ENCODE measurements around the gene TMEM184C. TPM values are rescaled to one million over a fixed set of nuclear protein-coding genes. Genes with fewer than 3 reads are reported as not detected.

Gene TMEM184C
- total RNA-seq, 1 donor from 2014 or later, result 34.7 TPM

GRCh38 chr4:147578593-147578992 lies 38.6 kb upstream of the TMEM184C start:
- peaks cover 12% of the 10 kb centered on the region for H3K36me3 Mint-ChIP-seq
- H3K9me3 Mint-ChIP-seq, result peaks cover 9% of the 10 kb centered on the region
- no peak for TF ChIP-seq CTCF (IDR thresholded peaks at IDR 0.05; ENCODE audit: unreplicated experiment)
- no peaks in the 10 kb centered on the region for H3K27me3 Mint-ChIP-seq (ENCODE audit: low read depth)
- DNase-seq (ENCODE audit: low spot score in 2 of 2, unreplicated experiment in 2 of 2), result no peak
- H3K27ac Mint-ChIP-seq, result no peak overlapping the region
- H3K4me3 Mint-ChIP-seq, result no peak overlapping the region
- H3K4me1 Mint-ChIP-seq, result peaks cover 12% of the 10 kb centered on the region

- peaks cover 24% of the 10 kb centered on the region for H3K36me3 Mint-ChIP-seq
- H3K9me3 Mint-ChIP-seq, result peaks cover 22% of the 10 kb centered on the region
- peaks cover 12% of the 10 kb centered on the region for H3K4me1 Mint-ChIP-seq
- H3K27me3 Mint-ChIP-seq (ENCODE audit: low read depth), result no peaks in the 10 kb centered on the region
- H3K27ac Mint-ChIP-seq, result no peak overlapping the region
- DNase-seq (ENCODE audit: low spot score in 2 of 2, unreplicated experiment in 2 of 2), result no peak
- no peak overlapping the region for H3K4me3 Mint-ChIP-seq
- TF ChIP-seq CTCF (IDR thresholded peaks at IDR 0.05; ENCODE audit: unreplicated experiment), result no peak
Measured at GRCh38 chr4:147580396-147580795, 36.8 kb upstream of the TMEM184C start.

GRCh38 chr4:147581606-147582350 lies 35.4 kb upstream of the TMEM184C start:
- H3K4me3 Mint-ChIP-seq, result no peak overlapping the region
- no peak for DNase-seq (ENCODE audit: low spot score in 2 of 2, unreplicated experiment in 2 of 2)
- TF ChIP-seq CTCF (IDR thresholded peaks at IDR 0.05; ENCODE audit: unreplicated experiment), result no peak
- H3K27me3 Mint-ChIP-seq (ENCODE audit: low read depth), result no peaks in the 10 kb centered on the region
- peak overlapping the region; percentile 80 for H3K27ac Mint-ChIP-seq
- H3K9me3 Mint-ChIP-seq, result peaks cover 26% of the 10 kb centered on the region
- peaks cover 20% of the 10 kb centered on the region for H3K4me1 Mint-ChIP-seq
- peaks cover 29% of the 10 kb centered on the region for H3K36me3 Mint-ChIP-seq

- H3K27ac Mint-ChIP-seq, result no peak overlapping the region
- peaks cover 28% of the 10 kb centered on the region for H3K4me1 Mint-ChIP-seq
- H3K27me3 Mint-ChIP-seq (ENCODE audit: low read depth), result no peaks in the 10 kb centered on the region
- peaks cover 29% of the 10 kb centered on the region for H3K36me3 Mint-ChIP-seq
- H3K9me3 Mint-ChIP-seq, result peaks cover 26% of the 10 kb centered on the region
- DNase-seq (ENCODE audit: low spot score in 2 of 2, unreplicated experiment in 2 of 2), result no peak
- no peak for TF ChIP-seq CTCF (IDR thresholded peaks at IDR 0.05; ENCODE audit: unreplicated experiment)
- H3K4me3 Mint-ChIP-seq, result no peak overlapping the region
Measured at GRCh38 chr4:147582386-147583060, 34.7 kb upstream of the TMEM184C start.

- TF ChIP-seq CTCF (IDR thresholded peaks at IDR 0.05; ENCODE audit: unreplicated experiment), result no peak
- H3K9me3 Mint-ChIP-seq, result peaks cover 26% of the 10 kb centered on the region
- peaks cover 37% of the 10 kb centered on the region for H3K4me1 Mint-ChIP-seq
- no peak overlapping the region for H3K4me3 Mint-ChIP-seq
- no peak for DNase-seq (ENCODE audit: low spot score in 2 of 2, unreplicated experiment in 2 of 2)
- H3K36me3 Mint-ChIP-seq, result peaks cover 29% of the 10 kb centered on the region
- H3K27ac Mint-ChIP-seq, result no peak overlapping the region
- no peaks in the 10 kb centered on the region for H3K27me3 Mint-ChIP-seq (ENCODE audit: low read depth)
Measured at GRCh38 chr4:147583876-147584275, 33.3 kb upstream of the TMEM184C start.
